Retinal pigment epithelial cell (primary cell): ENCODE results near the gene GPR65.

Source experiments
- DNase-seq: peaks from one replicate; pipeline ENCODE4 v3.0.0-alpha.2; 2010; ENCODE audit warnings: low read depth
- H3K4me3 ChIP-seq: 2 replicates; pipeline ENCODE4 v1.5.1; 2011; ENCODE audit warnings: mild to moderate bottlenecking, low read length, control low read depth, moderate library complexity
- CTCF ChIP-seq: conservative IDR thresholded peaks from 2 replicates; pipeline ENCODE4 v1.5.1; 2011; ENCODE audit warnings: low read depth, low read length, control low read depth, inconsistent platforms

The GPR65 gene

GRCh38 chr14:88005050-88005481, at the start of gene GPR65:
TSS of gene GPR65 (plus strand) at chr14:88005135. CDS start at chr14:88010848, 5,713 bp downstream.
- DNase-seq, result no peak
- TF ChIP-seq CTCF, result no peak
- no peak within 1 kb of the TSS for H3K4me3 ChIP-seq

GRCh38 chr14:87955501-87955900, 49.4 kb upstream of the GPR65 start:
- no peak for TF ChIP-seq CTCF
- DNase-seq, result no peak
- H3K4me3 ChIP-seq, result no peak overlapping the region

- H3K4me3 ChIP-seq, result no peak overlapping the region
- no peak for DNase-seq
- no peak for TF ChIP-seq CTCF
Observed at GRCh38 chr14:87960013-87960787, 44.7 kb upstream of the GPR65 start.

GRCh38 chr14:87961246-87961645, 43.7 kb upstream of the GPR65 start:
- no peak for DNase-seq
- no peak overlapping the region for H3K4me3 ChIP-seq
- TF ChIP-seq CTCF, result no peak

- no peak for DNase-seq
- no peak overlapping the region for H3K4me3 ChIP-seq
- no peak for TF ChIP-seq CTCF
Observed at GRCh38 chr14:87966816-87967215, 38.1 kb upstream of the GPR65 start.

GRCh38 chr14:87967496-87967895, 37.4 kb upstream of the GPR65 start:
- TF ChIP-seq CTCF, result no peak
- DNase-seq, result no peak
- no peak overlapping the region for H3K4me3 ChIP-seq

- no peak for DNase-seq
- no peak for TF ChIP-seq CTCF
- H3K4me3 ChIP-seq, result no peak overlapping the region
Observed at GRCh38 chr14:87971010-87971409, 33.9 kb upstream of the GPR65 start.
